K562 (cell line): ENCODE measurements around the gene CAMK2B. TPM values are rescaled to one million over a fixed set of nuclear protein-coding genes. Genes with fewer than 3 reads are reported as not detected.
A peak's percentile ranks its signal among the peaks of the same experiment; 100 is the strongest.

ENCODE experiments used
- ASH1L ChIP-seq: fragments of 450-650 bp; IDR thresholded peaks from 2 replicates; pipeline ENCODE4 v1.6.1; 2018; ENCODE audit warnings: borderline replicate concordance, mild to moderate bottlenecking, low read depth; ENCODE audit not compliant: partially characterized antibody
- CSDE1 ChIP-seq, 2 experiments: fragments of 450-650 bp; IDR thresholded peaks; 2 replicates each; pipeline ENCODE4 v1.6.1; 2016; ENCODE audit warnings: mild to moderate bottlenecking in 1 of 2
- GTF2E2 ChIP-seq: fragments of 200-800 bp; sonication (Bioruptor generic); IDR thresholded peaks from 2 replicates; pipeline ENCODE4 v1.6.1; 2016; ENCODE audit warnings: missing genetic modification characterization, missing compliant biosample characterization
- HLTF ChIP-seq: fragments of 450-650 bp; IDR thresholded peaks from 2 replicates; pipeline ENCODE4 v1.6.1; 2016
- HMGN3 ChIP-seq: IDR thresholded peaks from 2 replicates; pipeline ENCODE4 v1.6.1; 2011; ENCODE audit warnings: borderline replicate concordance, low read depth, mild to moderate bottlenecking, mixed read lengths, low read length; ENCODE audit not compliant: insufficient read length; ENCODE audit errors: extremely low read depth
- KHSRP ChIP-seq: fragments of 450-650 bp; IDR thresholded peaks from 2 replicates; pipeline ENCODE4 v1.6.1; 2017
- MEF2D ChIP-seq: conservative IDR thresholded peaks from 2 replicates; pipeline ENCODE4 v1.6.1; 2016; ENCODE audit warnings: low read depth, missing genetic modification characterization, missing compliant biosample characterization
- NCOA4 ChIP-seq: fragments of 450-650 bp; IDR thresholded peaks from 2 replicates; pipeline ENCODE4 v1.6.1; 2018; ENCODE audit warnings: mild to moderate bottlenecking; ENCODE audit not compliant: partially characterized antibody
- NFATC3 ChIP-seq: fragments of 450-650 bp; IDR thresholded peaks from 2 replicates; pipeline ENCODE4 v1.6.1; 2017; ENCODE audit warnings: mild to moderate bottlenecking
- POLR2G ChIP-seq: fragments of 200-400 bp; formaldehyde crosslinking; IDR thresholded peaks from 2 replicates; pipeline ENCODE4 v1.6.1; 2017; ENCODE audit warnings: low read depth, mild to moderate bottlenecking, antibody characterized with exemption, low read length, moderate library complexity
- PRMT5 ChIP-seq: sonication (generic); formaldehyde crosslinking; IDR thresholded peaks from 2 replicates; pipeline ENCODE4 v1.5.0; 2020; ENCODE audit warnings: missing genetic modification reagents
- SAFB ChIP-seq: fragments of 200-400 bp; formaldehyde crosslinking; IDR thresholded peaks from 2 replicates; pipeline ENCODE4 v1.6.1; 2017; ENCODE audit warnings: low read depth, low read length, borderline replicate concordance
- SIN3A ChIP-seq, 2 experiments: fragments of 150-350 bp in 1 of 2; IDR thresholded peaks; 2 replicates each; pipeline ENCODE4 v1.6.1; 2011 to 2016; ENCODE audit warnings: borderline replicate concordance in 2 of 2, low read depth in 2 of 2, low read length in 2 of 2, mild to moderate bottlenecking in 2 of 2, moderate library complexity in 2 of 2; ENCODE audit not compliant: control insufficient read depth in 1 of 2
- SMARCE1 ChIP-seq: fragments of 450-650 bp; IDR thresholded peaks from 2 replicates; pipeline ENCODE4 v1.7.1; 2016; ENCODE audit warnings: mild to moderate bottlenecking
- STAT5A ChIP-seq: IDR thresholded peaks from 2 replicates; pipeline ENCODE4 v1.6.1; 2012; ENCODE audit warnings: low read length, inconsistent platforms, borderline replicate concordance
- TOE1 ChIP-seq, 2 experiments: fragments of 450-650 bp in 1 of 2; sonication (generic) in 1 of 2; formaldehyde crosslinking in 1 of 2; IDR thresholded peaks; 2 replicates each; pipeline versions ENCODE4 v1.7.1 to v1.8.0; 2016 to 2022; ENCODE audit warnings: borderline replicate concordance in 2 of 2, mild to moderate bottlenecking in 2 of 2, antibody characterized with exemption in 1 of 2, inconsistent platforms in 1 of 2, low read depth in 1 of 2, missing genetic modification reagents in 1 of 2, moderate library complexity in 1 of 2
- ZNF212 ChIP-seq: fragments of 450-650 bp; formaldehyde crosslinking; IDR thresholded peaks from 2 replicates; pipeline ENCODE4 v1.4.0; 2020; ENCODE audit warnings: mild to moderate bottlenecking
- ZNF316 ChIP-seq: fragments of 450-650 bp; IDR thresholded peaks from 2 replicates; pipeline ENCODE4 v1.6.1; 2016
- ZNF347 ChIP-seq: fragments of 450-650 bp; formaldehyde crosslinking; IDR thresholded peaks from 2 replicates; pipeline ENCODE4 v1.4.0; 2020; ENCODE audit warnings: low read depth, mild to moderate bottlenecking, moderate library complexity
- ZNF699 ChIP-seq: fragments of 250-450 bp; sonication (Bioruptor Pico); IDR thresholded peaks from 2 replicates; pipeline ENCODE4 v1.8.0; 2021; ENCODE audit warnings: mild to moderate bottlenecking, moderate library complexity; ENCODE audit not compliant: insufficient replicate concordance
- ZNF717 ChIP-seq: fragments of 250-450 bp; sonication (Bioruptor Pico); IDR thresholded peaks from 2 replicates; pipeline ENCODE4 v1.5.0; 2021
- ZNF77 ChIP-seq: fragments of 250-450 bp; sonication (Bioruptor Pico); IDR thresholded peaks from 2 replicates; pipeline ENCODE4 v1.5.0; 2020
- ZNF780A ChIP-seq: fragments of 250-450 bp; sonication (Bioruptor Pico); IDR thresholded peaks from 2 replicates; pipeline ENCODE4 v1.5.0; 2021; ENCODE audit warnings: mild to moderate bottlenecking
- polyA plus RNA-seq, 8 experiments: library from polyadenylated mRNA; depleted of rRNA in 4 of 8; stranded (reverse) in 5 of 8; unstranded in 3 of 8; fragments of >200 nt; fragmentation: Nextera tagmentation in 2 of 8; fragmentation: Illumina TruSeq in 1 of 8; extraction: Ambion mirVana in 2 of 8; extraction: Trizol in 1 of 8; gene quantifications; 2 replicates each; pipeline versions ENCODE4 v1.2.1 to v1.2.3, GENCODE V29; 2011 to 2014; ENCODE audit warnings: inconsistent platforms in 1 of 8, missing spikeins in 1 of 8
- total RNA-seq, 7 experiments: library from RNA; depleted of rRNA in 6 of 7; stranded (reverse); fragments of >200 nt in 6 of 7; fragmentation: Illumina TruSeq in 2 of 7; extraction: Trizol in 2 of 7; gene quantifications; 2 replicates each; pipeline versions ENCODE4 v1.2.1 to v1.2.3, GENCODE V29; 2011 to 2021; ENCODE audit warnings: low replicate concordance in 1 of 7
- TF ChIP-seq, protein P1 (sequence below): fragments of 250-450 bp; sonication (Bioruptor Pico); IDR thresholded peaks from 2 replicates; pipeline ENCODE4 v1.9.0; 2021; ENCODE audit warnings: mild to moderate bottlenecking, inconsistent platforms
- TF ChIP-seq, protein P2 (sequence below): IDR thresholded peaks from 2 replicates; pipeline ENCODE4 v1.6.1; 2011; ENCODE audit not compliant: insufficient read length; ENCODE audit errors: extremely low read depth
- TF ChIP-seq, protein P3 (sequence below): sonication (generic); formaldehyde crosslinking; IDR thresholded peaks from 2 replicates; pipeline ENCODE4 v1.8.0; 2022; ENCODE audit warnings: mild to moderate bottlenecking, low read depth, missing genetic modification reagents

The CAMK2B gene
- total and polyA plus RNA-seq, 9 of the 15 experiments (the other 6 are each of a cell fraction or from before 2014, with no cell fraction given): 0.04 to 0.09 (median 0.05) TPM; not detected in 4

DNA sequence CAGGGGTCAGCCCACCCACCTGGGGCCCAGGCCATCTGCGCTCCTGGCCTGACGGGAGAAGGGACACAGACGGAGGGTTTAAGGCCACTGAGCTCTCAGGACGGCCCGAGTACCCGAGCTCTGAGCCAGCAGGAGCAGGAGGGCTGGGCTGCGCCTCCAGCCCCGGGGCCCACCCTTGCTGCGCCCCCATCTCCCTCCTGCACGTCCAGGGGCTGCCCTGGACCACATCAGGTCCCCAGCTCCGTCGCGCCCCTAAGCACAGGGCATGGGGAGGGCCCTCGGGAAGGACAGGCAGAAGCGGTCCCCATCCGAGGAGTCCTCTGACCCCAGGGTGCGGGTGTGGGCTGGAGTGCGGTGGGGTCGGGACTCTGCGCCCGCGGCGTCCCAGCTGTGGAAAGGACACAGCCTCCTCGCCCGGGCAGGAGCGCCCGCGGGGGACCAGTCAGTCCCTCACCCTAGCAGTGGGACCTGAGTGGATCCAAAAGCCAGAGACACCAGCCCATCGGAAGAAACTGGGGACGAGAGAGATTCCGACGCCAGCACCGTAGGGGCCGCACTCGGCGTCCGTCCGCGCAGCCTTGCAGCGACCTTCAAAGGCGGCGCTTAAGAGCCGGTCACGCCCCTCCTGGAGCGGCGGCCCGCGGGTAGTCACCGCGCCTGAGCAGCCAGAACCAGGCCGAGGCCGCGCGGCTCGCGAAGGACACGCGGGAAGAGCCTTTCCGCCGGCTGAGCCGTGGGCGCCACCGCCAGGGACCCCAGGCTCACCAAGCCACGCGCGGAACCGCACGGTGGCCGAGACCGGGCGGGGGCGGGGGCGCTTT, 15.9 kb downstream of the CAMK2B start (continued):
- TF ChIP-seq, protein P1, sequence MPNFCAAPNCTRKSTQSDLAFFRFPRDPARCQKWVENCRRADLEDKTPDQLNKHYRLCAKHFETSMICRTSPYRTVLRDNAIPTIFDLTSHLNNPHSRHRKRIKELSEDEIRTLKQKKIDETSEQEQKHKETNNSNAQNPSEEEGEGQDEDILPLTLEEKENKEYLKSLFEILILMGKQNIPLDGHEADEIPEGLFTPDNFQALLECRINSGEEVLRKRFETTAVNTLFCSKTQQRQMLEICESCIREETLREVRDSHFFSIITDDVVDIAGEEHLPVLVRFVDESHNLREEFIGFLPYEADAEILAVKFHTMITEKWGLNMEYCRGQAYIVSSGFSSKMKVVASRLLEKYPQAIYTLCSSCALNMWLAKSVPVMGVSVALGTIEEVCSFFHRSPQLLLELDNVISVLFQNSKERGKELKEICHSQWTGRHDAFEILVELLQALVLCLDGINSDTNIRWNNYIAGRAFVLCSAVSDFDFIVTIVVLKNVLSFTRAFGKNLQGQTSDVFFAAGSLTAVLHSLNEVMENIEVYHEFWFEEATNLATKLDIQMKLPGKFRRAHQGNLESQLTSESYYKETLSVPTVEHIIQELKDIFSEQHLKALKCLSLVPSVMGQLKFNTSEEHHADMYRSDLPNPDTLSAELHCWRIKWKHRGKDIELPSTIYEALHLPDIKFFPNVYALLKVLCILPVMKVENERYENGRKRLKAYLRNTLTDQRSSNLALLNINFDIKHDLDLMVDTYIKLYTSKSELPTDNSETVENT (CRISPR knock-in tag): no peak
- TF ChIP-seq HMGN3 (peak; percentile 23), ZNF347 (CRISPR knock-in tag) (no peak), ZNF780A (CRISPR knock-in tag) (no peak), ZNF699 (CRISPR knock-in tag) (no peak), NCOA4 (no peak), TOE1 (IDR thresholded peaks at IDR 0.05; ENCODE audit: borderline replicate concordance) (no peak), TOE1 (CRISPR knock-in tag; IDR thresholded peaks at IDR 0.05; ENCODE audit: borderline replicate concordance, low read depth) (no peak), SIN3A (IDR thresholded peaks at IDR 0.05; ENCODE audit: borderline replicate concordance in 2 of 2, control insufficient read depth in 1 of 2, low read depth in 2 of 2, low read length in 2 of 2) (no peak), SMARCE1 (no peak), POLR2G (peak; percentile 81), CSDE1 (IDR thresholded peaks at IDR 0.05) (no peak), MEF2D (no peak), ZNF717 (no peak), NFATC3 (no peak), HLTF (no peak), KHSRP (no peak), SAFB (0 out of 2 replicates have a peak, but pooled peaks have one; percentile 26), STAT5A (no peak), ZNF77 (no peak), PRMT5 (CRISPR knock-in tag) (no peak), ASH1L (no peak), ZNF316 (no peak), GTF2E2 (no peak), ZNF212 (CRISPR knock-in tag) (no peak)
- TF ChIP-seq, protein P2, sequence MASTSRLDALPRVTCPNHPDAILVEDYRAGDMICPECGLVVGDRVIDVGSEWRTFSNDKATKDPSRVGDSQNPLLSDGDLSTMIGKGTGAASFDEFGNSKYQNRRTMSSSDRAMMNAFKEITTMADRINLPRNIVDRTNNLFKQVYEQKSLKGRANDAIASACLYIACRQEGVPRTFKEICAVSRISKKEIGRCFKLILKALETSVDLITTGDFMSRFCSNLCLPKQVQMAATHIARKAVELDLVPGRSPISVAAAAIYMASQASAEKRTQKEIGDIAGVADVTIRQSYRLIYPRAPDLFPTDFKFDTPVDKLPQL: no peak
- TF ChIP-seq, protein P3, sequence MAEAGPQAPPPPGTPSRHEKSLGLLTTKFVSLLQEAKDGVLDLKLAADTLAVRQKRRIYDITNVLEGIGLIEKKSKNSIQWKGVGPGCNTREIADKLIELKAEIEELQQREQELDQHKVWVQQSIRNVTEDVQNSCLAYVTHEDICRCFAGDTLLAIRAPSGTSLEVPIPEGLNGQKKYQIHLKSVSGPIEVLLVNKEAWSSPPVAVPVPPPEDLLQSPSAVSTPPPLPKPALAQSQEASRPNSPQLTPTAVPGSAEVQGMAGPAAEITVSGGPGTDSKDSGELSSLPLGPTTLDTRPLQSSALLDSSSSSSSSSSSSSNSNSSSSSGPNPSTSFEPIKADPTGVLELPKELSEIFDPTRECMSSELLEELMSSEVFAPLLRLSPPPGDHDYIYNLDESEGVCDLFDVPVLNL (CRISPR knock-in tag): no peak
